GM23338 (cell line): Measurements from ENCODE around the gene ABCA7. TPM values are rescaled to one million over a fixed set of nuclear protein-coding genes. Genes with fewer than 3 reads are reported as not detected.

Experiments
- ATAC-seq: fragments of 200-7000 bp; cut with Tn5 transposase; 3 replicates; pipeline ENCODE4 v1.9.1; 2020
- DNase-seq: peaks from one replicate; pipeline ENCODE4 v3.0.0-alpha.2; 2015; ENCODE audit warnings: low spot score
- H2AFZ ChIP-seq: fragments of 200-600 bp; sonication (generic); 2 replicates; pipeline ENCODE4 v1.8.0; 2016; ENCODE audit warnings: antibody characterized with exemption, mild to moderate bottlenecking, moderate library complexity
- H3F3A ChIP-seq: fragments of 200-600 bp; sonication (generic); replicated peaks from 2 replicates; pipeline ENCODE4 v1.8.0; 2017; ENCODE audit warnings: antibody characterized with exemption, mixed run types, low read depth
- H3K27ac ChIP-seq: fragments of 200-600 bp; sonication (generic); 2 replicates; pipeline ENCODE4 v1.6.1; 2016; ENCODE audit warnings: low read depth
- H3K27me3 ChIP-seq: fragments of 200-600 bp; sonication (generic); 2 replicates; pipeline ENCODE4 v1.8.0; 2016; ENCODE audit warnings: mild to moderate bottlenecking, mixed run types, moderate library complexity; ENCODE audit not compliant: insufficient read depth
- H3K36me3 ChIP-seq: fragments of 200-600 bp; sonication (generic); 2 replicates; pipeline ENCODE4 v1.8.0; 2016; ENCODE audit warnings: mild to moderate bottlenecking; ENCODE audit not compliant: insufficient read depth
- H3K4me1 ChIP-seq: fragments of 200-600 bp; sonication (generic); 2 replicates; pipeline ENCODE4 v1.8.0; 2016; ENCODE audit warnings: mild to moderate bottlenecking, moderate library complexity; ENCODE audit not compliant: insufficient read depth
- H3K4me2 ChIP-seq: fragments of 200-600 bp; sonication (generic); 2 replicates; pipeline ENCODE4 v1.7.1; 2017; ENCODE audit warnings: mixed run types
- H3K4me3 ChIP-seq: fragments of 200-600 bp; sonication (generic); 2 replicates; pipeline ENCODE4 v1.6.1; 2016; ENCODE audit warnings: mixed run types
- H3K79me2 ChIP-seq: fragments of 200-600 bp; sonication (generic); replicated peaks from 2 replicates; pipeline ENCODE4 v1.8.0; 2017; ENCODE audit warnings: mild to moderate bottlenecking; ENCODE audit not compliant: insufficient read depth
- H3K9me2 ChIP-seq: fragments of 200-600 bp; sonication (generic); 2 replicates; pipeline ENCODE4 v1.8.0; 2017; ENCODE audit not compliant: insufficient read depth
- H4K20me1 ChIP-seq: fragments of 200-600 bp; sonication (generic); replicated peaks from 2 replicates; pipeline ENCODE4 v1.8.0; 2017; ENCODE audit warnings: mild to moderate bottlenecking; ENCODE audit not compliant: insufficient read depth
- H3K27ac Mint-ChIP-seq: 2 replicates; pipeline ENCODE4 v1.8.0; 2020; ENCODE audit warnings: inconsistent platforms, mild to moderate bottlenecking, moderate library complexity, mixed read lengths
- H3K27me3 Mint-ChIP-seq: 3 replicates; pipeline ENCODE4 v1.8.0; 2022; ENCODE audit warnings: low read depth, mild to moderate bottlenecking, moderate library complexity, mixed read lengths, inconsistent platforms; ENCODE audit not compliant: insufficient read depth, poor library complexity
- H3K36me3 Mint-ChIP-seq: 3 replicates; pipeline ENCODE4 v1.8.0; 2021; ENCODE audit warnings: low read depth, mild to moderate bottlenecking, inconsistent platforms, moderate library complexity, mixed read lengths
- H3K4me1 Mint-ChIP-seq: 3 replicates; pipeline ENCODE4 v1.8.0; 2020; ENCODE audit warnings: mild to moderate bottlenecking, inconsistent platforms, mixed read lengths
- H3K4me3 Mint-ChIP-seq: 3 replicates; pipeline ENCODE4 v1.8.0; 2021; ENCODE audit warnings: moderate library complexity, mild to moderate bottlenecking, inconsistent platforms, mixed read lengths
- H3K9me3 Mint-ChIP-seq: 3 replicates; pipeline ENCODE4 v1.8.0; 2020; ENCODE audit warnings: moderate library complexity, mild to moderate bottlenecking, inconsistent platforms, mixed read lengths
- CREB1 ChIP-seq: fragments of 250-450 bp; sonication (Bioruptor Pico); IDR thresholded peaks from 2 replicates; pipeline ENCODE4 v1.5.0; 2020; ENCODE audit warnings: low read depth, mild to moderate bottlenecking, moderate library complexity
- EZH2 ChIP-seq: fragments of 200-600 bp; sonication (generic); IDR thresholded peaks from one replicate; pipeline ENCODE4 v1.8.0; 2017; ENCODE audit warnings: antibody characterized with exemption, mild to moderate bottlenecking, low read depth; ENCODE audit not compliant: unreplicated experiment
- EZH2phosphoT487 ChIP-seq: fragments of 200-600 bp; sonication (generic); IDR thresholded peaks from one replicate; pipeline ENCODE4 v1.8.1; 2018; ENCODE audit warnings: antibody characterized with exemption; ENCODE audit not compliant: unreplicated experiment
- NANOG ChIP-seq: IDR thresholded peaks from 2 replicates; pipeline ENCODE4 v1.6.1; 2016; ENCODE audit warnings: antibody characterized with exemption, borderline replicate concordance
- POLR2AphosphoS5 ChIP-seq: IDR thresholded peaks from 2 replicates; pipeline ENCODE4 v1.6.1; 2016; ENCODE audit warnings: antibody characterized with exemption, low read depth
- STAT1 ChIP-seq: IDR thresholded peaks from one replicate; pipeline ENCODE4 v1.6.1; 2016; ENCODE audit warnings: antibody characterized with exemption; ENCODE audit not compliant: unreplicated experiment
- ZNF114 ChIP-seq: fragments of 250-450 bp; sonication (Bioruptor Pico); IDR thresholded peaks from 2 replicates; pipeline ENCODE4 v1.5.0; 2020; ENCODE audit warnings: mild to moderate bottlenecking, moderate library complexity
- ZNF331 ChIP-seq: fragments of 250-450 bp; sonication (Bioruptor Pico); IDR thresholded peaks from 2 replicates; pipeline ENCODE4 v1.5.0; 2020; ENCODE audit warnings: low read depth, mild to moderate bottlenecking, moderate library complexity
- polyA plus RNA-seq: library from polyadenylated mRNA; unstranded; fragments of >200 nt; fragmentation: Nextera tagmentation; extraction: Ambion mirVana; gene quantifications from 2 replicates; pipeline ENCODE4 v1.2.1, GENCODE V29; 2016
- total RNA-seq: library from RNA; depleted of rRNA; stranded (reverse); fragments of >200 nt; shearing (Covaris generic); gene quantifications from 2 replicates; pipeline ENCODE4 v1.2.3, GENCODE V29; 2014
- TF ChIP-seq, protein P1 (sequence below): IDR thresholded peaks from 2 replicates; pipeline ENCODE4 v1.6.1; 2016; ENCODE audit warnings: antibody characterized with exemption
- TF ChIP-seq, protein P2 (sequence below), 2 experiments: fragments of 200-600 bp in 1 of 2; sonication (generic) in 1 of 2; conservative IDR thresholded peaks; 2 replicates each; pipeline versions ENCODE4 v1.5.1 to v1.6.1; 2016 to 2017; ENCODE audit warnings: antibody characterized with exemption in 2 of 2, low read depth in 2 of 2, mild to moderate bottlenecking in 2 of 2, moderate library complexity in 1 of 2

The ABCA7 gene
- total and polyA plus RNA-seq, 2 experiments from 2014 or later = 22.2 to 27.4 TPM

DNA sequence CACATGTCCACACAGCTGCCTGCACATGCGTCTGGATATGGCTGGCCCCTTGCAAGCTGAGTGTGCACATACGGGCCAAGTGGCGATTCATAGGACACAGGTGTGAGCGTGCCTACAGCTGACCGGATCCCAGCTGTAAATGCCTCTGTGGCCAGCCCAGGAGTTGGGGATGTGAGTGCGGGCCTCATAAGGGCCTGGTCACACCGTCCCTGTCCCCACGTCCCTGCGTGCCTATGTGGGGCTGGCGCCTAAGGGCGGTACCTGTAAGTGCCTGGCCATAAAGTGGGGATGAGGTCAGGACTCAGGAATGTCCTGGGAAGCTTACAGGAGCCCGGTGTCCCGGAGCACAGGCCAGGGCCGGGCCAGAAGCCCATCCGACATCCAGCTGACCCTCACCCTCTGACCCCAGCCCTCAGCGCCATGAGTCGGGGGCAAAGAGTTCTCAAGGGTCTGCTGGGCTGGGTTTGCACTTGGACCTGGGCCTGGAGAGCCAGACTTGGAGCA lies 25.8 kb downstream of the ABCA7 start:
- peak overlapping the region; percentile 60 for H3K4me3 ChIP-seq
- H3K36me3 Mint-ChIP-seq = no peaks in the 10 kb centered on the region
- no peaks in the 10 kb centered on the region for H3K9me2 ChIP-seq
- H3K27me3 Mint-ChIP-seq = peaks cover 24% of the 10 kb centered on the region
- DNase-seq (peak; percentile 53), ATAC-seq (peak; percentile 4)
- peaks cover 8% of the 10 kb centered on the region; the same call in 1 of the 2 replicates for H3K4me1 ChIP-seq
- H2AFZ ChIP-seq = no peak overlapping the region
- TF ChIP-seq NANOG = no peak
- no peak for TF ChIP-seq EZH2
- no peak for TF ChIP-seq CREB1 (CRISPR knock-in tag)
- no peak for TF ChIP-seq STAT1
- no peak for TF ChIP-seq POLR2AphosphoS5
- no peak for TF ChIP-seq EZH2phosphoT487
- TF ChIP-seq, protein P1, sequence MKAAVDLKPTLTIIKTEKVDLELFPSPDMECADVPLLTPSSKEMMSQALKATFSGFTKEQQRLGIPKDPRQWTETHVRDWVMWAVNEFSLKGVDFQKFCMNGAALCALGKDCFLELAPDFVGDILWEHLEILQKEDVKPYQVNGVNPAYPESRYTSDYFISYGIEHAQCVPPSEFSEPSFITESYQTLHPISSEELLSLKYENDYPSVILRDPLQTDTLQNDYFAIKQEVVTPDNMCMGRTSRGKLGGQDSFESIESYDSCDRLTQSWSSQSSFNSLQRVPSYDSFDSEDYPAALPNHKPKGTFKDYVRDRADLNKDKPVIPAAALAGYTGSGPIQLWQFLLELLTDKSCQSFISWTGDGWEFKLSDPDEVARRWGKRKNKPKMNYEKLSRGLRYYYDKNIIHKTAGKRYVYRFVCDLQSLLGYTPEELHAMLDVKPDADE = no peak
- TF ChIP-seq, protein P2, sequence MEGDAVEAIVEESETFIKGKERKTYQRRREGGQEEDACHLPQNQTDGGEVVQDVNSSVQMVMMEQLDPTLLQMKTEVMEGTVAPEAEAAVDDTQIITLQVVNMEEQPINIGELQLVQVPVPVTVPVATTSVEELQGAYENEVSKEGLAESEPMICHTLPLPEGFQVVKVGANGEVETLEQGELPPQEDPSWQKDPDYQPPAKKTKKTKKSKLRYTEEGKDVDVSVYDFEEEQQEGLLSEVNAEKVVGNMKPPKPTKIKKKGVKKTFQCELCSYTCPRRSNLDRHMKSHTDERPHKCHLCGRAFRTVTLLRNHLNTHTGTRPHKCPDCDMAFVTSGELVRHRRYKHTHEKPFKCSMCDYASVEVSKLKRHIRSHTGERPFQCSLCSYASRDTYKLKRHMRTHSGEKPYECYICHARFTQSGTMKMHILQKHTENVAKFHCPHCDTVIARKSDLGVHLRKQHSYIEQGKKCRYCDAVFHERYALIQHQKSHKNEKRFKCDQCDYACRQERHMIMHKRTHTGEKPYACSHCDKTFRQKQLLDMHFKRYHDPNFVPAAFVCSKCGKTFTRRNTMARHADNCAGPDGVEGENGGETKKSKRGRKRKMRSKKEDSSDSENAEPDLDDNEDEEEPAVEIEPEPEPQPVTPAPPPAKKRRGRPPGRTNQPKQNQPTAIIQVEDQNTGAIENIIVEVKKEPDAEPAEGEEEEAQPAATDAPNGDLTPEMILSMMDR (conservative IDR thresholded peaks at IDR 0.05; ENCODE audit: low read depth in 2 of 2) = no peak
- H3K27ac Mint-ChIP-seq = no peak overlapping the region
- peaks cover 18% of the 10 kb centered on the region for H3F3A ChIP-seq
- H3K4me3 Mint-ChIP-seq = peak overlapping the region; percentile 66; the same call in 1 of the 3 replicates
- peaks cover 7% of the 10 kb centered on the region; the same call in 2 of the 3 replicates for H3K9me3 Mint-ChIP-seq
- peaks cover 21% of the 10 kb centered on the region for H3K4me1 Mint-ChIP-seq
- H3K79me2 ChIP-seq = no peaks in the 10 kb centered on the region
- H3K36me3 ChIP-seq = no peaks in the 10 kb centered on the region
- peak overlapping the region; percentile 85 for H3K4me2 ChIP-seq
- no peak overlapping the region for H3K27ac ChIP-seq
- no peaks in the 10 kb centered on the region for H4K20me1 ChIP-seq
- H3K27me3 ChIP-seq = peaks cover 14% of the 10 kb centered on the region

DNA sequence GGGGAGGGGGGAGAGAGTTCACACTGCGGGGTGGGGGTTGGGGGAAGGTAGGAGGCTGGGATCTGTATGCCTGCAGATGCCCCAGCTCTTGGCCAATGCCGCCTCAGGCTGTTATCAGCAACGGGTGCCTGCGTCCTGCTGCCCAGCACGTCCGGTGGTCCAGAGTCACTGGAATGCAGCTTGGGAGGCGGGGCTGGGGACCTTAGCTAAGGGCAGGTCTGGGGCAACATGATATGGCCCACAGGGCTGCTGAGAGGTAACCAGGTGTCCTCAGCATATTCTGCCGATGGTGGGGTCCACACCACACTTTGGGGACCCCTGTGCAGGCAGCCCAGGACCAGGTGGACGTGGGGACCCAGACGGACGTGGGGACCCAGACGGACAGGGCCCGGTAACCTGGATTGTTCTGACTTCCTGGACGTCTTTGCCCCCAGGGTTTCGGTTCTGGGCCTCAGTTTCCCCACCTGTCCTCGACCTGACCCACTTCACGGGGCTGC lies 26.4 kb downstream of the ABCA7 start:
- Mint-ChIP-seq H3K4me1 (peaks cover 21% of the 10 kb centered on the region), H3K27ac (no peak overlapping the region), H3K27me3 (peaks cover 24% of the 10 kb centered on the region), H3K9me3 (peaks cover 7% of the 10 kb centered on the region; the same call in 2 of the 3 replicates), H3K36me3 (no peaks in the 10 kb centered on the region), H3K4me3 (peak overlapping the region; percentile 59)
- no peak for ATAC-seq
- no peaks in the 10 kb centered on the region for H4K20me1 ChIP-seq
- peak overlapping the region; percentile 85 for H3K4me2 ChIP-seq
- H3K9me2 ChIP-seq = no peaks in the 10 kb centered on the region
- DNase-seq = peak; percentile 62
- peaks cover 14% of the 10 kb centered on the region for H3K27me3 ChIP-seq
- peaks cover 8% of the 10 kb centered on the region; the same call in 1 of the 2 replicates for H3K4me1 ChIP-seq
- H3K4me3 ChIP-seq = peak overlapping the region; percentile 64
- H3F3A ChIP-seq = peaks cover 18% of the 10 kb centered on the region
- no peaks in the 10 kb centered on the region for H3K79me2 ChIP-seq
- no peaks in the 10 kb centered on the region for H3K36me3 ChIP-seq
- no peak for TF ChIP-seq CREB1 (CRISPR knock-in tag)
- TF ChIP-seq NANOG = no peak
- TF ChIP-seq ZNF331 (CRISPR knock-in tag) = no peak
- TF ChIP-seq ZNF114 = no peak
- no peak overlapping the region for H3K27ac ChIP-seq
- no peak overlapping the region for H2AFZ ChIP-seq
